ENCODE measurements around the gene AFTPH. TPM values are rescaled to one million over a fixed set of nuclear protein-coding genes. Genes with fewer than 3 reads are reported as not detected.

AFTPH gene
- total and polyA plus RNA-seq, 9 of the 15 experiments (the other 6 are each of a cell fraction or from before 2014, with no cell fraction given) = 8.0 to 26.2 (median 13.8) TPM

DNA sequence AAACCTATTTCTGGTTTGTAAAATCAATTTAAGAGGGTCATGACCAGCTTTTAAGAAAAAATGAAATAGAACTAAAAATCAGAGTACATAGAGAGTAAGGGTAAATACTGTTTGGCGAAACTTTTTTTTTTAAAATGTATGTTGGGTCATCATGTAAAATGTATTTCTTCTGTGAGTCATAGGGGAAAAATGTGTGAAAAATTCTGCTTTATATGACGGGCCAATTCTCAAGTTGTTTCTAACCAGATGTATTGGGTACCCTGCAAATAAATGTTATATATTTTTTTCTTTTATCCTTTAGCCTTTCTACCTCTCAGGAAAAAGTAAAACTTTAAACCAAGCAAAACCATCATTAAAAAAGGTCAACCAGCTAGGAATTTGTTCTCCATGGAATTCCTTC, 13.9 kb downstream of the AFTPH start:
- peaks cover 12% of the 10 kb centered on the region; the same call in 2 of the 3 replicates for H3K79me2 ChIP-seq (ENCODE audit: control insufficient read depth, insufficient read depth, low read length)
- H4K20me1 ChIP-seq (replicated peaks; ENCODE audit: control insufficient read depth, insufficient read depth, low read length) = no peaks in the 10 kb centered on the region
- TF ChIP-seq DACH1 (IDR thresholded peaks at IDR 0.05; ENCODE audit: partially characterized antibody) (no peak), MYNN (IDR thresholded peaks at IDR 0.05) (no peak), MYNN (CRISPR knock-in tag; IDR thresholded peaks at IDR 0.05) (no peak), MXI1 (IDR thresholded peaks at IDR 0.05; ENCODE audit: low read depth, low read length) (no peak), HMGN3 (IDR thresholded peaks at IDR 0.05; ENCODE audit: borderline replicate concordance, extremely low read depth, insufficient read length, low read depth, low read length) (no peak), ZNF77 (CRISPR knock-in tag; IDR thresholded peaks at IDR 0.05) (no peak)
- TF ChIP-seq, protein P1, sequence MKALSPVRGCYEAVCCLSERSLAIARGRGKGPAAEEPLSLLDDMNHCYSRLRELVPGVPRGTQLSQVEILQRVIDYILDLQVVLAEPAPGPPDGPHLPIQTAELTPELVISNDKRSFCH (CRISPR knock-in tag; IDR thresholded peaks at IDR 0.05) = no peak
- TF ChIP-seq, protein P1 (tag; IDR thresholded peaks at IDR 0.05) = no peak
- TF ChIP-seq, protein P2, sequence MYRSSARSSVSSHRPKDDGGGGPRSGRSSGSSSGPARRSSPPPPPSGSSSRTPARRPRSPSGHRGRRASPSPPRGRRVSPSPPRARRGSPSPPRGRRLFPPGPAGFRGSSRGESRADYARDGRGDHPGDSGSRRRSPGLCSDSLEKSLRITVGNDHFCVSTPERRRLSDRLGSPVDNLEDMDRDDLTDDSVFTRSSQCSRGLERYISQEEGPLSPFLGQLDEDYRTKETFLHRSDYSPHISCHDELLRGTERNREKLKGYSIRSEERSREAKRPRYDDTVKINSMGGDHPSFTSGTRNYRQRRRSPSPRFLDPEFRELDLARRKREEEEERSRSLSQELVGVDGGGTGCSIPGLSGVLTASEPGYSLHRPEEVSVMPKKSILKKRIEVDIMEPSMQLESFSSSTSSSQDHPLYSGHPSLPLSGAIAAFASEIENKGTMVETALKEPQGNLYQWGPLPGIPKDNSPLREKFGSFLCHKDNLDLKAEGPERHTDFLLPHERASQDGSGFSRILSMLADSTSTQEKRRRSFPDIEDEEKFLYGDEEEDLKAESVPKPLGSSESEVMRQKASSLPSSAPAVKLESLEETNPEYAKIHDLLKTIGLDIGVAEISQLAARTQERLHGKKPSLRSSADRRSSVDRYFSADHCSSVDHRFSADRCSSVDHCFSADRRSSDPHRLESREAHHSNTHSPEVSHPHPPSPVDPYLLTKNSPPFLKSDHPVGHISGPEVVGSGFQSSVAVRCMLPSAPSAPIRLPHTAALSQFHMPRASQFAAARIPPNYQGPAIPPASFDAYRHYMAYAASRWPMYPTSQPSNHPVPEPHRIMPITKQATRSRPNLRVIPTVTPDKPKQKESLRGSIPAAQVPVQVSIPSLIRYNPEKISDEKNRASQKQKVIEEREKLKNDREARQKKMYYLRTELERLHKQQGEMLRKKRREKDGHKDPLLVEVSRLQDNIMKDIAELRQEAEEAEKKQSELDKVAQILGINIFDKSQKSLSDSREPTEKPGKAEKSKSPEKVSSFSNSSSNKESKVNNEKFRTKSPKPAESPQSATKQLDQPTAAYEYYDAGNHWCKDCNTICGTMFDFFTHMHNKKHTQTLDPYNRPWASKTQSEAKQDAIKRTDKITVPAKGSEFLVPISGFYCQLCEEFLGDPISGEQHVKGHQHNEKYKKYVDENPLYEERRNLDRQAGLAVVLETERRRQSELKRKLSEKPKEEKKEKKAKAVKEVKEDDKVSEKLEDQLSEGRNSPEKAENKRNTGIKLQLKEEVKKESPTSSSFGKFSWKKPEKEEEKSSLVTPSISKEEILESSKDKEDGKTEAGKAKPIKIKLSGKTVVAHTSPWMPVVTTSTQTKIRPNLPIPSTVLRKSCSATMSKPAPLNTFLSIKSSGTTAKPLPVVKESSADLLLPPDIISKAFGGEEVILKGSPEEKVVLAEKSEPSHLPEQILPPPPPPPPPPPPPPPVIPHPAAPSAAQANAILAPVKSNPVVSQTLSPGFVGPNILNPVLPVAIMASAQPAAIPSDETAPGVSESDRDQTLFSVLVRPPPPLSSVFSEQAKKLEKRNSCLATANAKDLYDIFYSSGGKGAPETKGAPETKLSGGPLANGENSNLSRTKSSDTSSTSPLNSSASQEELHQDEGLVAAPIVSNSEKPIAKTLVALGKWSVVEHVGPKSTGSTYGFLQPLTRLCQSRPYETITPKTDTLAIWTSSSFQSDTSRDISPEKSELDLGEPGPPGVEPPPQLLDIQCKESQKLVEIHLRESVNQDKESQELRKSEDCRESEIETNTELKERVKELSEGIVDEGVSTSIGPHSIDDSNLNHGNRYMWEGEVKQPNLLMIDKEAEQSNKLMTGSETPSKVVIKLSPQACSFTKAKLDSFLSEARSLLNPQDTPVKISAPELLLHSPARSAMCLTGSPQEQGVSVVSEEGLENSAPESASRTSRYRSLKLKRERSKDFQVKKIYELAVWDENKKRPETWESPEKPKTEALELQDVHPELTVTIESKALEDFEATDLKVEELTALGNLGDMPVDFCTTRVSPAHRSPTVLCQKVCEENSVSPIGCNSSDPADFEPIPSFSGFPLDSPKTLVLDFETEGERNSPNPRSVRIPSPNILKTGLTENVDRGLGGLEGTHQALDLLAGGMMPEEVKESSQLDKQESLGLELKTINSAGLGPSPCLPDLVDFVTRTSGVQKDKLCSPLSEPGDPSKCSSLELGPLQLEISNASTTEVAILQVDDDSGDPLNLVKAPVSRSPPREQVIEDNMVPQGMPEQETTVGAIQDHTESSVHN (IDR thresholded peaks at IDR 0.05; ENCODE audit: borderline replicate concordance in 1 of 2, low read depth in 1 of 2) = no peak
- TF ChIP-seq, protein P3, sequence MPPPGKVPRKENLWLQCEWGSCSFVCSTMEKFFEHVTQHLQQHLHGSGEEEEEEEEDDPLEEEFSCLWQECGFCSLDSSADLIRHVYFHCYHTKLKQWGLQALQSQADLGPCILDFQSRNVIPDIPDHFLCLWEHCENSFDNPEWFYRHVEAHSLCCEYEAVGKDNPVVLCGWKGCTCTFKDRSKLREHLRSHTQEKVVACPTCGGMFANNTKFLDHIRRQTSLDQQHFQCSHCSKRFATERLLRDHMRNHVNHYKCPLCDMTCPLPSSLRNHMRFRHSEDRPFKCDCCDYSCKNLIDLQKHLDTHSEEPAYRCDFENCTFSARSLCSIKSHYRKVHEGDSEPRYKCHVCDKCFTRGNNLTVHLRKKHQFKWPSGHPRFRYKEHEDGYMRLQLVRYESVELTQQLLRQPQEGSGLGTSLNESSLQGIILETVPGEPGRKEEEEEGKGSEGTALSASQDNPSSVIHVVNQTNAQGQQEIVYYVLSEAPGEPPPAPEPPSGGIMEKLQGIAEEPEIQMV (tag; conservative IDR thresholded peaks at IDR 0.05; ENCODE audit: low read depth) = no peak
- intact Hi-C loops (cut with micrococcal nuclease) = no loop called here
- H3K4me3 ChIP-seq = no peak overlapping the region
- H3K9ac ChIP-seq (ENCODE audit: insufficient read depth in 1 of 2, low read depth in 2 of 2, low read length in 2 of 2) = no peak overlapping the region
- H3K4me2 ChIP-seq (ENCODE audit: insufficient read depth, low read length) = no peak overlapping the region
- H3K9me3 ChIP-seq (replicated peaks; ENCODE audit: control insufficient read depth, insufficient read depth, low read depth, low read length) = no peaks in the 10 kb centered on the region
- in situ Hi-C loops (cut with MboI) = no loop called here
- ChIA-PET CTCF (ENCODE audit: low intra/inter-chr PET ratio) (no interaction called here), POLR2A (no interaction called here)
- no TSS peak for BruUV-seq (replicated peaks)
- FAIRE-seq = no peak
- no peak overlapping the region for H2AFZ ChIP-seq (ENCODE audit: low read depth, low read length)
- H3K9me1 ChIP-seq (ENCODE audit: control insufficient read depth, insufficient read depth, low read length) = no peaks in the 10 kb centered on the region
- DNase-seq (ENCODE audit: extremely low read depth in 1 of 4, low spot score in 3 of 4) = no peak
- no peak overlapping the region for H3K27ac ChIP-seq (ENCODE audit: extremely low read depth, low read depth, low read length)
- 94% methylated on average over 2 of the region's 2 CpGs for WGBS (ENCODE audit: insufficient coverage, low coverage, missing lambda C conversion rate)
- ATAC-seq = no peak
- no peaks in the 10 kb centered on the region for H3K27me3 ChIP-seq (ENCODE audit: control insufficient read depth in 2 of 2, insufficient read depth in 2 of 2, low read length in 2 of 2)
- peaks cover 0 to 6% of the 10 kb centered on the region in 2 experiments; a peak in 1 of 5 replicates for H3K4me1 ChIP-seq (replicated peaks in 1 of 2; ENCODE audit: control insufficient read depth in 2 of 2, insufficient read depth in 2 of 2, low read length in 2 of 2)
- no peaks in the 10 kb centered on the region for H3K36me3 ChIP-seq (ENCODE audit: control insufficient read depth, insufficient read depth, low read length)

All from K562 (cell line).